HG03521 (cell line): ENCODE data around the gene RBM47.
"Not testable (repeated sequence)": the region's sequence is repeated elsewhere in the genome, so short reads cannot be mapped to it uniquely, and the experiment has no call there.

Experiments used
- ATAC-seq: cut with Tn5 transposase; IDR thresholded peaks from one replicate; pipeline ENCODE4 v1.9.1; 2021; ENCODE audit warnings: mild to moderate bottlenecking, moderate library complexity; ENCODE audit not compliant: unreplicated experiment

The RBM47 gene

DNA sequence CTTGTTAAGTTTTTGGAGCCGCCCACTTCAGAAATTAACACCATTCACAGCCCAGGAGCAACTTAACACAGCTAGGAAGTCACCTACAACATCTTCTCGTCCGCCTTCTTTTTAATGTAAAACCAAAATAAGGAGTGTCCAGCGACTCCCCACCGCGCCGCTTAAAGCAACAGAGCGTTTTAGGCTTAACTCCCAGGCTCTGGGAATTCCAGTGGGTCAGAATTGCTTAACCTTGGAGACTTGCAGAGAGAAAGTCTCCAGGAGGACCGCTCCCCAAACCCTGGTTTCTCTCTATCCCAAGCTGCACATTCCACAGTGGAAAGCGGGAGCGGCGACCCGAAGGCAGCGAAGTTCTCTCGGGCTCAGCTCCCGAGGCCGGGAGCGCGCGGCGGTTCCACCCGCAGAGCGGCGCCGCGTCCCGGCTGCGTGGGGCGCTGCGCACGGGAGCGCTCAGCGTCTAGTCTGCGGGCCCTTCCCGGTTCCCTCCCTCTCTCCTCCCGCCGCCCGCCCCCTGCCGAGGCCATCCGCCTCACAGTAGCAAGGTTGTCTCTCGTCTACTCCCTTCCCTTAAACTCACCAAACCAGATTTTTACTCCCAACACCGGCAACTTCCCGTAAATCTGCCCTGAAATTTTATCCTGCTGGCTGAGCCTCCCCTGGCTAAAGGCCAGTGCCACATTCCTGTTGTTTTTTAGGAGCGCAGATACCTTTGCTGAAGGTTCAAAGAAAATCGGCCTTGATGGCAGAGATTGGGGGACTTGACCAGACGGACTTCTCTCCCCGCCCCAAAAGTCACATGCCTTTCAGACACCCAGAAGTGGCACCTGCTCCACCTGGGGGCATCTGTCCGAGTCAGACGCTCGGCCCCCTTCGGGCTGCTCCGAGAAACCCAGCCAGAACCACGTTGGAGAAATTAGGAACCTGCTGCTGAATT lies at the start of gene RBM47:
Gene RBM47, minus strand, starts transcription at position 464 of the 934 bp plus-strand sequence. CDS start 190,971 bp downstream, outside the sequence.
- ATAC-seq: peak; percentile 54

DNA sequence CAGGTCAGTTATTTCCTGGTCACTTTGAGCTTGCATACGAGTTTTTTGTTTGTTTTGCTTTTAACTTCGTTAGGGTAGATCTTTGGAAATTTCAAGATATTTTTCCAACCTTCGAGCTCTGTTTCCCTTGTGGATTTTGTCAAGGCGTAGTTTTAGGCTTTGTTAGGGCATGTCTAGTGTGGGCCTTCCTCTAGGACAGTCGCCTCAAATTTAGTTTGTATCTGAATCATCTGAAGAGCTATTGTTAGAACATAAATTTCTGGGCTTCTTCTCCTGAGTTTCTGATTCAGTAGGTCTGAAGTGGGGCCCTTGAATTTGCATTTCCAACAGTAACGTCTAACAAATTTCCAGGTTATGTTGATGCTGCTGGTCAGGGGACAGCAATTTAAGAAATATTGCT lies 48.8 kb upstream of the RBM47 start:
- ATAC-seq: no peak

DNA sequence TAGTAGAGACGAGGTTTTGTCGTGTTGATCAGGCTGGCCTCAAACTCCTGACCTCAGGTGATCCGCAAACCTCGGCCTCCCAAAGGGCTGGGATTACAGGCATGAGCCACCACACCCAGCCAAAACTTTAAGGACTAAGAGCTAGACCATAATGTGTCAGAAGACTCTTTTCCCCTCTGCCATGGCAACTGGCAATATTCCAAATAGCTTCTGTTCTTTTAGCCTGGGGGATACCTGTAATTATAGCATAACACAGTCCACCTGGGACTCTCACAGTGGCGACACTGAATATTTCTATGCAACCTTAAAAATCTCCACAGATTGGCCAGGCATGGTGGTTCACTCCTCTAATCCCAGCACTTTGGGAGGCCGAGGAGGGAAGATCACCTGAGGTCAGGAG lies 45.5 kb upstream of the RBM47 start:
- ATAC-seq: no peak

DNA sequence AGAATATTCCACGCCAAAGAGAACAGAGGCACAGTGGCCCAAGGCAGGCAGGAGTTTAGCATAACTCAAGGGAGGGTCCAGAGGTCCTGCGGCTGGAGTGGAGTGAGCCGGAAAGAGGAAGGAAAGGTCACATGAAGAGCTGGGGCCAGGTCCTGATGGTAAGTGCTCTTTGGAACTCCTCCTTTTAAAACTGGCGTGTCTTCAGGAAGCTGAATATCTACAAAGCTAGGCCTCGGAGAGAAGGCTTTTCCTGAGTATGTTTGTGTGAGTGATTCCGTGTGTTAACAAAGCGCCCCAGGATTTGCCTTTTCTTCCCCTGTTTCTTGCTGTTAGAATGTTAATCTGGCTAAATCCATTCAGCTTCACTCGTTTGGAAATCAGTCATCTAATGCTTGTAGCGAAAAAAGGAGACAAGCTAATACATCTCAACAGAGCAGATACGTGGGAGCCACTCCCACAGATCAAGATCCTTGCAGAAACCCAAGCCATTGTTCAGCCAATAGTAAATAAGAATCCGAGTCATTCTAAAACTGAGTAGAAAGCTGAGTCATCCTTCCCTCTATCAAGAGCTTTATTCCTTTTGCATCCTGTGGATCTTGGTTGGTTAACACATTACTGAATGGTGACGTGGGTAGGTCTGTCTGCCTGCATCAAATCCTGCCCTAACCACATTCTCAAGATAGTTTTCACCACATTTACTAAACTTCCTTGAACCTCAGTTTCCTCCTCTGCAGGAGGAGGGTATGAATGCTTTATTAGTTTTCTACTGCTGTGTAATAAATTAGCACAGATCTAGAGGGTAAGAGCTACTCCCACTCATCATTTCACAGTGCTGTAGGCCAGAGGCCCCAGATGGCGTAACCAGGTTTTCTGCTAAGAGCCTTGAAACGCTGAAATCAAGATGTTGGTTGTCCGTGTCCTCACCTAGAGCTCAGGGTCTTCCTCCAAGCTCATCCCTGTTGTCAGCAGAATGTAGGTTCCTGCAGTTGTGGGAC lies 43.2 kb upstream of the RBM47 start:
- ATAC-seq: peak; percentile 53

DNA sequence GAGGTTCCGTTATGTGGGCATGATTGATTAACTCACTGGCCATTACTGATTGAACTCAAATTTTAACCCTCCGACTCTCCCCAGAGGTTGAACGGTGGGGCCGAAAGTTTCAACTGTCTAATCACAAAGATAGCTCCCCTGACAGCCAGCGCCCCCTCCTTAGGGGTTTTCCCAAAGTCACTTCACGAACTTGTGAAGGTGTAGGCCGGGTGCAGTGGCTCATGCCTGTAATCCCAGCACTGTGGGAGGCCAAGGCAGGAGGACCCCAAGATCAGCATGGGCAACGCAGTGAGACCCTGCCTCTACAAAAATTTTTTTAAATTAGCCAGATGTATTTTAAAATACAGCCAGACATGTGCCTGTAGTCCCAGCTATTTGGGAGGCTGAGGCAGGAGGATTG lies 39.8 kb upstream of the RBM47 start:
- ATAC-seq: no peak

DNA sequence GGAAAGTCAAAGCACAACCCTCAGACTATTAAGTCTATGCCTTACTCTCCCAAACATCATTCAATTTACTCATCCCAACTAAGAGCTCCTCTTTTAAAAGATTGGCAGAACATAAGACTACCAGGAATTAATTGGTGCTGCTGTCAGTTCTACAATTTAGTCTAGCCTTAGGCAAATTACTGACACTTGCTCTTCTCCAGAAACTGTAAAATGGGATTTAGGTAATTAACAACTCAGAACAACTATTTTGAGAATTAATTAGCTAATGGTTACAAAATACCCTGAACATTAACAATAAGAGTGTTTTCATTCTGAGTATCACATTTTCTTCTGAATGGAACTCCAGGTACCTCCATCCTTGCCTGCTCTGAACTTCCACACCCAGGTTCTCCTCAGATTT lies 36.2 kb upstream of the RBM47 start:
- no peak for ATAC-seq

DNA sequence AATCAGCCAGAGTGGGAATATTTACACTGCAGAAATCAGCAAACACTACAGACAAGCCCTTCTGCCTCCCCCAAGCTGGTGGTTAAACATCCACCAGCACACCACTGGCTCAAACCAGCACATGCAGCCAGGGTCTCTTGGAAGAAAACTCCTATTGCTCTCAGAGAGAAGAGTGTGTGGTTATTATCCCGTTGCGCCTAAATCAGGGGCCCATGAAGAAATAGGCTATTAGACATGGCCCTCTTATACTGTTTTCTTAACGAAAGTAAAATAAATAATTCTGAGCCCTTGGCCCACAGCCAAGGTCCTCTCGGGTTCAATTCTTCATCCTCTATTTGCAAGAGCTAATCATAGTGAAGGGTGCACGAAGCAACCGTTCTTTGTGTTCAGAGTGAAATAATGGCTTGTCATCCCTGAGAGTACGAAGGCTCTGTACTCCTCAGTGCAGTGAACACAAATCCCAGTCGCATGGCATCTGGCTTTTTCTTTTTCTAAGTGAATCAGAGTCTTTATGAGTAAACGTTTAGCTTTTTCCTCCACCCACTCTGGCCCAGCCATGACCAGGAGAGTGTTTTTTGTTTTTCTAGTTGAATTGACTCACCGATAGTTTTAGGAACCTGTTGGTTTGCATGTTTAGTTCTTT lies 33.4 kb upstream of the RBM47 start:
- ATAC-seq: peak; percentile 61

DNA sequence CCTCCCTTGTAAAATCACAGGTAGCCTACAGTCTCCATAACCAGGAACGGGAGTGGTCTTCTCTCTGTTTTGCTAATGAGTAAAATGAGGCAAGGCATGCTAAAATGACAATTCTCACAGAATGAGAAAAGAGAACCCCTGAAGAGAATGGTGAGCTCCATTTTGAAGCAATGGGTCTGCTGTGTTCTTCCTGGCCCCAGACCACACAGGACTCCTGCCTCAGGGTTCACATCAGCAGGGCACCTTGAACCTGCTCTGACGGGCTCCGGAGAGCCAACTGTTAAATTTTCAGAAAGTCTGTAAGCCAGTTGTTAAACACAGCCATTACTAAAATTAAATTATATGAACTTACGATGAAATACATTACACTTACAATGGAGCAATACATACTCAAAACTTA lies 32.1 kb upstream of the RBM47 start:
- ATAC-seq: no peak

DNA sequence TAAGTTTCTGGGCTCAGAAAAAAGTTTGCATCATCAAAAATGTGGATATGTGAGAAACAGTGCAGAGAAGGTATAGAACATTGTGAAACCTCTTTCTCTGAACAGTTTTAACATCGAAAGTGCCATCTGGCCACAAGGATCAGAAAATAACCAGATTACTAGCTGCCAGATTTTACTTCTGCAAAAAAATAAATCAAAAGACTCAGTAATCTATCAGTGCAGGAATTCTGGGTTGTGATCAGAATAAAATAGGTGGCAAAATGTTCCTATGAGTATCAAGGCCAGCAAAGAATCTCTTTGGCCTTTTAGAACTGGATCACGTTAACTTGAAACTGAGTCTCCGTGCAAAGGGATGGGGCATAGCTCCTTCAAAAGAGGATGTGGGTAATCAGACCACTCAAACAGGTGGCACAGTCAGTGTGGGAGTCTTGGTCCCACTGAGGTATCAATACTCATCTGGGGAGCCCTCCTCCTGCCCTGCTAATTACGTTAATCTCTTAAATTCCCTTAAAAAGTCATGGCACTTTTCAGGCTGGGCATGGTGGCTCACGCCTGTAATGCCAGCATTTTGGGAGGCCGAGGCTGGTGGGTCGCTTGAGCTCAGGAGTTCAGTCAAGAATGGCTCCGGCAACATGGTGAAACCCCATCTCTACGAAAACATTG lies 26.7 kb upstream of the RBM47 start:
- ATAC-seq: peak; percentile 92

DNA sequence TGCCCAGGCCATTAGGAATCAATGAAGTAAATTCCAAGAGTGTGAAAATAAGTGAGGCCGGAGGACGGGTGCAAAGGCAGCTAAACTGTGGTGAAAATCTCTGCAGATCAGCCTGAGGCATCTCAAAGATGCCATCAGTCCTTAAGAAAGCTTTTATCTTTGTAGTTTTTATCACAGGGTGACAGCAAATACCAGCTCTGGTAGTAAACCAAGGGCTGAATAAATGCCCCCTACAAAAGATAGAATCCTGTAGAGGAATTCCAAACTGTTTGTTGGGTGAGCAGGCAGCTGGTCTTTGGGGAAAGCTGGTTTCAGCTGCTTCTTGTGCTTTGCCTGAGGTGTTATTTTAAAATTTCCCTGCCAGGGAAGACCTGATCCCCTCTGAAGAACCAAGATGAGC lies 21.6 kb upstream of the RBM47 start:
- no peak for ATAC-seq

DNA sequence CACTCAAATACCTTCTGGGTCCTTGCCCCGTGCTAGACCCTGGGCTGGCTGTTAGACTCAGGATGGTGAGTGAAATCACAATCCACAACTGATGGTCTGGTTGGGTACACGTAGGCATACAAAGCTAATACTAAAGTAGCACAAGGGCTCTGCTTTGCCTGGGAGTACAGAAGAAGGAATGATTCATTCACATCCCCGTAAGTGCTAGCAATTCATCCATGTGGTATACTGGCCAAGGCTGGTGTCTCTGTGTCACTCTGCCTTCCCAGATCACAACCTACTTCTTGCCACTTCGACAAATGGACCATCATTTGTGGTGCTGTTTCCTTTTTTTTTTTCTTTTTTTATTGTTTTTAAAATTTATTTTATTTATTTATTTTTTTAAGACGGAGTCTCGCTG lies 19.7 kb upstream of the RBM47 start:
- ATAC-seq: no peak

DNA sequence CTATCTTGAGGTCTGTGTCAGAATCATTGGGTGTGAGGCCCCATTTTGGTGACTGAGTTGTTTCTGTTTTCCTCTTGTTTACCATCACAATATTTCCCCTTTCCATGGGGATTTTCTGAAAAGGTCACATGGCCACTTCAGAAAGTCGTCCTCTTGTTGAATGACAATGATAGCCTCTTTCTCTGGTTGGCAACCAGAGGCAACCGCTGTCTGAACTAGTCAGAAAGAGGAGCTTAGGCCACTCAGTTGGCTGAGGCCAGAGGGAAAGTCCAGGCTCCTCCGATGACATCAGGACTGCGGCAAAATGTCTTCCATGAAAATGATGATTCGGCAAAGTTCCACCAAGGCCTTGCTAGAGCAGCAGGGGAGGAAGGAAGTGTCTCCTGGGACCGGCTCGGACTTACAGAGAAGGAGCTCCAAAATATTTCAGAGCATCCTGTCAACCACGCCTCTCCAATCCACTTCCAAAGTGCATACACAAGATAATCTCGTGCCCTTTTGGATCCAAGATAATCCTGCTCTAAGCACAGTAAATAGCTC lies 19.1 kb upstream of the RBM47 start:
- no peak for ATAC-seq

DNA sequence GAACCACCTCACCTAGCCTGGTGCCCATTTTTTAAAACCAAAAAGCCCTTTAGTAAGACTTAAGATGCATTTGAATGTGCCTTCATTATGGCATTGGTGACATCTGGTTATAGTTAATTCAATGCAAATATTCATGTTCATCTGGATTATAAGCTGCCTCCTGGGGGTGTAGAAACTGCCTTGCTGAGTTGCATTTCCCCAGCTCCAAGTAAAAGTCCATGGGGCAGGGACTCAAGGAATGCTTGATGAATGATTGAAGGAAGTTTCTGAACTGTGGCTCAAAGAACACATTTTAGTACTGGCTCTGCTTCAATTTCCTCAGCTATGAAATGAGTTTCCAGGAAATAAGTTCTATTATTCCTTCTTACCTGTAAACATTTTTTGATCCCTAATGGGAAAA lies 18.5 kb upstream of the RBM47 start:
- no peak for ATAC-seq

DNA sequence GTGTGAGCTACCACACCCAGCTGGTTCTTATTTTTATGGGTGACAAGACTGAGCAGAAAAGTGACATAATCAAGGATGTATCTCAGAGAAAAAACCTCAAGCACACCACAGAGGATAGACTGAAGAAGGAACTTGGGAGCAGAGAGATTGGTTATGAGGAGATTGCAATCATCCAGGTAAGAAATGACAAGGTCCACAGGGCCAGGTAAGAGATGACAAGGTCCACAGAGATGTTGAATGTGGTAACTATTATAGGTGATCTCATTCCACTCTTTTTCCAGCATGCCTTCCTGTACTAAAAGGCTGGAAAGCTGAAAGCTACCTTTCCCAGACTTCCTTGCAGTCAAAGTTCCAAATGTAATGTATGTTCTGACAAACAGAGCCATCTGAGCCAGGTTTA lies 15.9 kb upstream of the RBM47 start:
- no peak for ATAC-seq

DNA sequence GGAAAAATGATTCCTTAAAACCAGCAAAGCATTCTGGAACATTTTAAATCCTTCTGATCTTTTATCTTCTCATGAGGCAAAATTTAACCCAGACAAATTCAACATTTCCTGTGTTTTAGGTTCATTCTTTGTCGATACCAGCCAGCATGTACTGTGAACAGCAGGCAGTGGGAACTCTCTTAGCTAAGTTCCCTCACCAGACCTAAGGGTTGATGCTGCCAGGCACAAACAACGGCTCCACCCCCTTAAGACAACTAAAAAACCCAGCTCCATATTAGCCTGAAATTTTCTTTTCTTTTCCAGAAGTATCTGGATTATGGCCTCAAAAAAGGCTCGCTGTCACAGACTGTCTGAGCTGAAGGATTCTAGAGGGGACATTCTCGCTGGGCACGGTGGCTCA lies 2.4 kb upstream of the RBM47 start:
- ATAC-seq: no peak

DNA sequence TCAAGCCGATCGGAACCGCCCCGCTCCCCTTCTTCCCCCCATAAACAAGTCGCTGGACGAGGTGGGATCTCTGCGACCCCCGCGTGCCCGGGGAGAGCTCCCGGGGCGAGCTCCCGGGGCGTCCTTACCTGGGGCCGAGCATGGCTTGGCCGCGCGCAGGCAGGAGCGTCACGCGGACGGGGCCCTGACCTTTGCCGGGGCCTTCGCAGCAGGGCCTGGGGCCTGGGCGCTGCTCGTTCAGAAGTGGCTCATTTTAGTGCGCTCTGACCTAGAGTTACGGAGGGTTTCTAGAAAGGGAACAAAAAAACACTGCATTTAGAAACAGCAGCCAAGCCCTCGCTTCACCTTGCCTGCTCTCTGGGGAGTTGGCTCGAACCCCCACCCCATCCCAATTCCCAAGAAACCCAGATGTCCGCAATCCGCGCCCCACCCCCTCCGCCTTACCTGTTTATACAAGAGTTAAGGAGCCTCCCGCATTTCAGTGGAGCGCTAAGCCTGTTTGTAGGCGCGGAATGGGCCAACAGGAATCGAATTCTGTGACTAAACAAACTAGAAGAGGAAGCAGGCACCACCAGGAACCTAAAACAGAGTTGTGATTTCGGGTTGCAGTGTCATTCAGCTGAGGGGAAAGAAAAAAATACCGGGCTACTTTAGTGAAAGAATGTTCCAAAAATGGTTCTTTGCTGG lies 814 bp upstream of the RBM47 start:
- peak; percentile 42 for ATAC-seq

DNA sequence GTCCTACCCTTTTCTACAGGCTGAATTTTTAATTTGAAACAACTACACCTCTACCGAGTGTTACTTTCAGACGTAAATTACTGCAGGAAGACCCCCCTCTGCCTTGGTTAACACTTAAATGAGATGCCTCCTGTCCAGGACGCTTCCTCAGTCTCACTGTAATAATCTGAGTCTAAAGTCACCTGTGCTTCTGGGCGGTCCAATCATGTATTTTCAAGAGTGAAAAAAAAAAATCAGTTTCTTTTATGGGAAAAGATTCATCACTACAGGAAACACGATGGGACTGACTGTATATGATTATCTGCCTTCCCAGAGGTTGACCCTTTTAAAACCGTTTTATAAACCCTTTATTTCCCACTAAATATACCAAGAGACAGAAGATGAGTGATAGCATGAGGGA lies 776 bp downstream of the RBM47 start:
- ATAC-seq: no peak

DNA sequence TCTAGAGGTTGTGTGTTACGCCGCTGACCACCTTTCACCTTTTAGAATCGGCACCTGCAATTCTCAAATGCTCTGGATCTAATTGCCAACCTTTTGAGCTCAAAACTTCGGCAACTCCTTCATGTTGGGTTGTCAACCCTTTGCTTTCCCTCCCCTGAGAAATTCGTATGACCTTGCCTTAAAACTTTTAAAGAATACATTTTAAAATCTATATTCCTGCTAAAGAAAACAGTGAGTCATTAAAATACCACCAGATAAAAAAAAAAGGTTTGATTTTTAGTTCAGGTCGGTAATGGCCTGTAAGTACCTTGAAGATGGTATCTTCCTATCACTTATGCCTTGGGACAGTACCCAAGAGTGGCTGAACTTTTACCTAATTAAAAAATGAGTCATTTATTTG lies 1.3 kb downstream of the RBM47 start:
- ATAC-seq: not testable (repeated sequence)

DNA sequence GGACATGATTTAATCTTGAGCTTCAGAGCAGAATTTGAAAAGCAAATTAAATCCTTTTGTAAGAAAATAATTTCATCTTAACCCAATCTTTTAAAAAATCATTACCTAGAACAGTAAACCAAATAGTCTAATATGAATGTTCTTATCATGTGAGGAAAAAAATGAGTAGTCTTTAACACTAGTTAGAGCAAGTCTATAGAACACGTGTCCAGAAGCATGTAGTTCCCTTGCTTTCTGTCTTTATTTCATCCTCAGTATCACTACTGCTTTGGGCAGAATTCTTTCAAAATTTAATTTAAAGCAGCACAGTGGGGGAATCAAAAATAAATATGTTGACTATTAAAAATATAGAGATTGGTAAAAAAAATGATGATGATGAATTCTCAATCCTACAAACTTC lies 2.1 kb downstream of the RBM47 start:
- no peak for ATAC-seq
